ENCODE results near the gene ZNF181. TPM values are rescaled to one million over a fixed set of nuclear protein-coding genes. Genes with fewer than 3 reads are reported as not detected.
A peak's percentile ranks its signal among the peaks of the same experiment; 100 is the strongest.
"Not testable (repeated sequence)": the region's sequence is repeated elsewhere in the genome, so short reads cannot be mapped to it uniquely, and the experiment has no call there.

The ZNF181 gene
- total RNA-seq = 1 to 10 TPM; 8.1 to 8.7 TPM
- polyA plus RNA-seq (2013, experiment 1 of 2) = 17.9 TPM
- 16.3 TPM for polyA plus RNA-seq (2013, experiment 2 of 2)
- long read RNA-seq, experiment 1, partial matches to known transcripts = 0 of 1 reads
- long read RNA-seq, experiment 1, other reads (novel, unspliced or antisense) = 1 of 1 reads
- long read RNA-seq, experiment 2, full-length matches to known transcripts = 2 of 10 reads
- long read RNA-seq, experiment 2, partial matches to known transcripts = 1 of 10 reads
- long read RNA-seq, experiment 2, other reads (novel, unspliced or antisense) = 7 of 10 reads
- long read RNA-seq, experiment 3, full-length matches to known transcripts = 13 of 59 reads
- long read RNA-seq, experiment 3, partial matches to known transcripts = 5 of 59 reads
- long read RNA-seq, experiment 3, other reads (novel, unspliced or antisense) = 41 of 59 reads
- long read RNA-seq, experiment 4, partial matches to known transcripts = 0 of 8 reads
- long read RNA-seq, experiment 4, other reads (novel, unspliced or antisense) = 7 of 8 reads

- Histone ChIP-seq H3K27me3 (ENCODE audit: control insufficient read depth, insufficient read depth, low read length, poor library complexity, severe bottlenecking) (no peaks in the 10 kb centered on the region), H3K27ac (ENCODE audit: low read depth, low read length) (peak within 1 kb of the TSS; percentile 88), H3K36me3 (ENCODE audit: control insufficient read depth, insufficient read depth, low read length) (peaks cover 27% of the 10 kb centered on the region), H3K9ac (ENCODE audit: extremely low read depth, low read length, poor library complexity, severe bottlenecking) (peak within 1 kb of the TSS; percentile 82), H3K4me1 (ENCODE audit: control insufficient read depth, insufficient read depth, low read length) (no peaks in the 10 kb centered on the region), H3K9me3 (ENCODE audit: control insufficient read depth, low read length) (peaks cover 41% of the 10 kb centered on the region), H3K4me3 (ENCODE audit: low read length) (peak within 1 kb of the TSS; percentile 100)
- 0 to 1% methylated on average over 29 to 67 of the region's 67 CpGs for WGBS, 2 experiments (ENCODE audit: insufficient coverage in 1 of 2, insufficient read length in 1 of 2)
- Mint-ChIP-seq H3K4me1 (peaks cover 10% of the 10 kb centered on the region), H3K4me3 (peak within 1 kb of the TSS; percentile 81), H3K27me3 (ENCODE audit: insufficient read depth) (peaks cover 2% of the 10 kb centered on the region), H3K9me3 (peaks cover 4% of the 10 kb centered on the region), H3K36me3 (ENCODE audit: low read depth) (peaks cover 15% of the 10 kb centered on the region), H3K27ac (peak within 1 kb of the TSS; percentile 99)
- DNase-seq = peak; percentile 96
- no peak for TF ChIP-seq CTCF (conservative IDR thresholded peaks at IDR 0.05)
Observed at GRCh38 chr19:34733746-34734536, at the start of gene ZNF181. ZNF181 (plus strand) TSS chr19:34734243; CDS start chr19:34735038, 795 bp downstream.

- H3K4me3 ChIP-seq (ENCODE audit: low read length); DNase-seq; H3K27ac Mint-ChIP-seq; H3K27me3 Mint-ChIP-seq (ENCODE audit: insufficient read depth); H3K4me1 Mint-ChIP-seq; H3K4me1 ChIP-seq (ENCODE audit: control insufficient read depth, insufficient read depth, low read length); H3K27ac ChIP-seq (ENCODE audit: low read depth, low read length); H3K9ac ChIP-seq (ENCODE audit: extremely low read depth, low read length, poor library complexity, severe bottlenecking); H3K4me3 Mint-ChIP-seq; H3K27me3 ChIP-seq (ENCODE audit: control insufficient read depth, insufficient read depth, low read length, poor library complexity, severe bottlenecking): not testable (repeated sequence)
- WGBS, 2 experiments (ENCODE audit: insufficient coverage in 1 of 2, insufficient read length in 1 of 2) = 89% methylated on average over 4 of the region's 5 CpGs; no CpG with 5 or more reads in 1 of the 2 experiments
- H3K9me3 Mint-ChIP-seq = peaks cover 65% of the 10 kb centered on the region
- H3K36me3 Mint-ChIP-seq (ENCODE audit: low read depth) = peaks cover 62% of the 10 kb centered on the region
- peaks cover 69% of the 10 kb centered on the region for H3K9me3 ChIP-seq (ENCODE audit: control insufficient read depth, low read length)
- H3K36me3 ChIP-seq (ENCODE audit: control insufficient read depth, insufficient read depth, low read length) = peaks cover 45% of the 10 kb centered on the region
Observed at GRCh38 chr19:34685266-34685665, 48.8 kb upstream of the ZNF181 start.

- Mint-ChIP-seq H3K9me3 (peaks cover 56% of the 10 kb centered on the region), H3K36me3 (ENCODE audit: low read depth) (peaks cover 52% of the 10 kb centered on the region)
- H3K27ac ChIP-seq (ENCODE audit: low read depth, low read length) = no peak overlapping the region
Observed at GRCh38 chr19:34686455-34686854, 47.6 kb upstream of the ZNF181 start.

More at GRCh38 chr19:34686455-34686854, 47.6 kb upstream of the ZNF181 start:
- no peak overlapping the region for H3K9ac ChIP-seq (ENCODE audit: extremely low read depth, low read length, poor library complexity, severe bottlenecking)
- peaks cover 33% of the 10 kb centered on the region for H3K36me3 ChIP-seq (ENCODE audit: control insufficient read depth, insufficient read depth, low read length)
- H3K27me3 ChIP-seq (ENCODE audit: control insufficient read depth, insufficient read depth, low read length, poor library complexity, severe bottlenecking) = peaks cover 15% of the 10 kb centered on the region
- Mint-ChIP-seq H3K4me3 (no peak overlapping the region), H3K4me1 (no peaks in the 10 kb centered on the region), H3K27me3 (ENCODE audit: insufficient read depth) (peaks cover 9% of the 10 kb centered on the region), H3K27ac (no peak overlapping the region)
- no peak overlapping the region for H3K4me3 ChIP-seq (ENCODE audit: low read length)
- no peak for DNase-seq
- H3K9me3 ChIP-seq (ENCODE audit: control insufficient read depth, low read length) = peaks cover 58% of the 10 kb centered on the region
- WGBS, 2 experiments (ENCODE audit: insufficient coverage in 1 of 2, insufficient read length in 1 of 2) = 96 to 100% methylated on average over 2 to 5 of the region's 5 CpGs
- no peak for TF ChIP-seq CTCF (conservative IDR thresholded peaks at IDR 0.05)
- no peaks in the 10 kb centered on the region for H3K4me1 ChIP-seq (ENCODE audit: control insufficient read depth, insufficient read depth, low read length)

All from endodermal cell (in vitro differentiated cells).